Measurements from ENCODE around the gene ZNF415.
A peak's percentile ranks its signal among the peaks of the same experiment; 100 is the strongest.
"Not testable (repeated sequence)": the region's sequence is repeated elsewhere in the genome, so short reads cannot be mapped to it uniquely, and the experiment has no call there.

Gene ZNF415

DNA sequence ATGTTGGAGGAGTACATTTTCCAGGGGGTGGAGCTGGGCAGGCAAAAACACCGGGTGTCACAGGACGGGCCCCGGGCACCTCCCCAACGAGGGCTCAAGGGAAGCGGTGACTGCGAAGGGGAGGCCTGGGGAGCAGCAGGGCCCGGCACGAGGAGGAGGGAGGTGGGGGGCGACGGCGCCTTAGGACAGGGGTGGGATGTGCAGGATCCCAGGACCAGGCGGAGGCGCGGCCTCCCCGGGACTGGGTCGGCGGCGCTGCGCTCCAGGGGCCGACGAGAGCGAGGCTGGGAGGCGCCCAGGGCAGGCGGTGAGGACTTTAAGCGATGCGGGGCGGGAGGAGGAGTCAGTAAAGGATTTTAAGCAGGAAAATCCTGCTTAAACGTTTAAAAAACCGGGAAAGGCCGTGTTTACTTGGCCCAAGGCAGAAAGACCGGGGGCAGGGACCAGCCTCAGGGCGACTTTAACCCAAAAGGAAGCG is 29.9 kb downstream of the ZNF415 start:
- peak; percentile 4 for DNase-seq (ENCODE audit: low read depth, low spot score)

DNA sequence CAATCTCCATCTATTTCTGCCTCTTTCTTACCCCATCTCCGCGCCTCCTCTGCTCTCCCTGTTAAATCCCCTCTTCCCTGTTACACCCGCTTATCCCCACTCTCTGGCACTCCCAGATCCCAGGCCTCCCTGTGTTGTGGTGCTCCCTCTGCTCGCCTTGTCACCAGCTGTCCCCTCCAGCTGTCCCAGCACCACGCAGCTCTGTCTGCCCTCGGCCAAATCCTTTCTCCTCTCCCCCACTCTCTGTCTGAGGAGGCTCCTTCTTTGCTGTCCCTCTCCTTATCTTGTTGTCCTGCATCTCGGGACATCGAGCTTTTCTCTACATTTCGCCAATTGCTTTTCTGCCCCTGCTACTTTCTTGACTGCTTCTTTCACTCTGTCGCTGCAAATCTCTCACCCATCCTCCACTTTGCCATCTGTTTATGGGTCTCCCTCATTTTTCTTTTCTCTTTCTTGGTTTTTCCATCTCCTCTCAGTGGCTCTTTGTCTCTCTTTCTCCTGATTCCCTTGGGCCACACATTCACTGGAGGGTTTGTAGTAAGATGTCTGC is 30.4 kb downstream of the ZNF415 start:
- DNase-seq (ENCODE audit: low read depth, low spot score) = no peak

DNA sequence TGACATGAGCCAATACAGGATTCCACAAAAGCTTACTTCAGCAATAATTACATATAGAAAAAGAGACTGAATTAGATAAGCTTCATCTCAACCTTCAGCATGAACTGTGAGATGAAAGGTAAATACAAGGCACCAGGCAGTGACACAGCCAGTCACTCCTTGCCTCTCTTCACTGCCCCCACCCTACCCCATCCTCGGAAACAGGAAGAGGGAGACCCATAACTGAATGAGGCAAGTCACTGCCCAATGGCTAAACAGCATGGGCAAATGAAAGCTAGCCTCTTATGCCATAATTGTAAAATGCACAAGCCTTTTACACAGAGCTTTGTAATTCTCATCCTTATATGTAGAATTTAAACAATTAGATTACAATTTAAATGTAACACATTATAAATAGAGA is 31.2 kb downstream of the ZNF415 start:
- no peak for DNase-seq (ENCODE audit: low read depth, low spot score)

DNA sequence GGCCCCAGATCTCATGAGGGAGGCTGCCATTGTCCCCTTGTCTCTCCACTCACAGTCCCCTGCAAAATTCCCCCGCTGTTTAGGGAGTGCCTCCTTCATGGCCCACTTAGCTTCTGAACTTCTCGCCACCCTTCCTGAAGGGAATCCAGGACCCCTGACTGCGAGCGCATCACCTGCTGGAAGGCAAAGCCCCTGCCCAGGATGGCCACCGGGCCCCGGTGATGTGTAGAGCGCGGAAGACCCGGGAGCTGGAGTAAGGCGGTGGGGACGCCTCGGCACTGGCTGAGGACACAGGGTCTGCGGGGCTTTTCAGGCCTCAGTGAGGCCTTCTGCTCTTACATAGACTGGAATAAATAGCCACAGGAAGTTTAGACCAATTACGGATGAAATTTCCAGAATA is 34.1 kb downstream of the ZNF415 start:
- DNase-seq (ENCODE audit: low read depth, low spot score) = not testable (repeated sequence)

GRCh38 chr19:53096982-53097690 is 35.6 kb downstream of the ZNF415 start:
- not testable (repeated sequence) for DNase-seq (ENCODE audit: low read depth, low spot score)

GRCh38 chr19:53096579-53096978 is 36.1 kb downstream of the ZNF415 start:
- DNase-seq (ENCODE audit: low read depth, low spot score) = not testable (repeated sequence)

DNA sequence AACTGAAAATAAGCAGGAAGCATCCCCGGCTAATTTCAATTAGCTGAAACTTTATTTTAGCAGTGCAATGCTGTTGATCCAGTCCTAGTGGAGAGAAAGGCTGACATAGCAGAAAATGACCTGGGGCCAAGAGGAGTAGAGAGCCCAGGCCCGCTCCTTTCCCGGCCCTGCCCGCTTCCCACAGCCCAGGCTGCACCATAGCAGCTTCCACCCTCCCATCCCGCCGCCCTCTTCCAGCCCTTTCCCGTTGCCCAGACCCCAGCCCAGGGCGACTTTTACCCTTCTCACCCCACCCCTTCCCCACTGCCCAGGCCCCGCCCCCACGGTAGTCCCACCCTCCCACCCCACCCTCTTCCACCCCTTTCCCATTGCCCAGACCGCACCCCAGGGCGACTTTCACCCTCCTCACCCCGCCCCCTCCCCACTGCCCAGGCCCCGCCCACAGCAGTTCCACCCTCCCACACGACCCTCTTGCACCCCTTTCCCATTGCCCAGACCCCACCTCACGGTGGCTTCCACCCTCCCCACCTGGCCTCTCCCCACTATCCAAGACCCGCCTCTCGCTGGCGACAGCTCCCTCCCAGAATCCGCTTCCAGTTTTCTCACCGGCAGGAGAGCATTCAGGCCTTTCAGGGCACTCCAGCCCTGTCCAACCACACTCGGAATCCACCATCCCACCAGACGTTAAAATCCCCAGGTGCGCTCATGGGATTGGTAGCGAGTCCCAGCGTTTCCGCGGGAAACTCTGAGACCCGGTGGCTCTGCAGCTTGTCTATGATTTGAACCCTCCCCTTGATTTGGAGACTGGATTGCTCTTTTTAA is 37.7 kb downstream of the ZNF415 start:
- no peak for DNase-seq (ENCODE audit: low read depth, low spot score)

GRCh38 chr19:53092723-53093122 is 40.0 kb downstream of the ZNF415 start:
- DNase-seq (ENCODE audit: low read depth, low spot score) = no peak

DNA sequence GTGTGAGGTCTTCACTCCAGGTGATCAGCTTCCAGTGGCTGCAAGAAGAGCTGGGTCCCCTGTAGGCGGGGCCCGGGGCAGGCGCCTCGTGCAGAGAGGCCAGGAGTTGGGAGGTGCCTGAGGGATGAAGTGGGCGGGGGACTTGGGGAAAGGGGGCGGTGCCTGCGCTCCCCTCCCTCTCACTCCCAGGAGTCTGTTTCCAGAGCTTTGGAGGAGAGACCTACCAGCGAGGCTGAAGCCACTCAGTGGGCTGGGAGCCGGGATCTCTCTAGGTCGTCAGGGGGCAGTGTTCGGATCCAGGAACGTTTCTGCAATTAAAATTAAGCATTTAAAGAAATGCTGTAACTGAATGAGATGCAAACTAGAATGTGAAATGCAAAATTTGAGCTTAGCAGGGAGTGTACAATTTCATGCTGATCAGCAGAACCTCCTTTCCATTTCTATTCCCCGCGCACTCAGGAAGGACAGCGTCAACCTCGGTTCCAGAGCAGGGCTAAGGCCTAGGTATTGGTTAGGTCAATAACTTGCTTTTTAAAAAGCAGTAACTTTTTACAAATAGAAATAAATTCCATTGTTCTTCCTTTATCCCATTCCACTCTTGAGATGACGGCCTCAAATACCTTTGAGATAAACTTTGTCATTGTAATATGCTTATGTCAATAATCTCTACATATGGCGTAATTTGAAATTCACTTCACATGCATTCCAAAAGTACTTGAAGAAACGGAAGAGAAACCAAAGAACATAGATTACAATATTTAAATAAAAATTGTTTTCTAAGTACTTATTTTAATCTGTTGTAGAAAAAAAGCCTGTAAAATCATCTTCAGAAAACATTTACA is 41.1 kb downstream of the ZNF415 start:
- no peak for DNase-seq (ENCODE audit: low read depth, low spot score)

GRCh38 chr19:53088091-53088490 is 44.6 kb downstream of the ZNF415 start:
- DNase-seq (ENCODE audit: low read depth, low spot score) = no peak

DNA sequence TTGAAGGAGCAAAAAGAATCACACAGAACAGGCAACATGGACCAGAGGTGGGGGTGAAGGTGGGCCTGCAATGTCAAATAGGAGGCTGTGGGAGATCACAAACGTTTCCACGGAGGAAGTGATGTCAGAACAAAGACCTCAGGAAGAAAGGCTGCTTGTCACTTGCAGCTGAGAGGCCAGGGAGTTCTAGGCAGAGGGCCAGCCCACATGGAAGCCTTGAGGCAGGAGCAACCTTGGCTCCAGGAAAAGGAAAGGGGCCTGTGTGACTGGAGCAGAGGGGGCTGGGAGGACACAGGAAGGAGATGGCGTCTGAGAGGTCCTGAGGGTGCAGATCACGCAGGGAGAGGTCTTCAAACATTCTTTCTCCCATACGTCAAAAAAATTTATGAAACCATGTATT is 45.8 kb downstream of the ZNF415 start:
- no peak for DNase-seq (ENCODE audit: low read depth, low spot score)

- no peak for DNase-seq (ENCODE audit: low read depth, low spot score)
Observed at GRCh38 chr19:53085496-53085895, 47.2 kb downstream of the ZNF415 start.

DNA sequence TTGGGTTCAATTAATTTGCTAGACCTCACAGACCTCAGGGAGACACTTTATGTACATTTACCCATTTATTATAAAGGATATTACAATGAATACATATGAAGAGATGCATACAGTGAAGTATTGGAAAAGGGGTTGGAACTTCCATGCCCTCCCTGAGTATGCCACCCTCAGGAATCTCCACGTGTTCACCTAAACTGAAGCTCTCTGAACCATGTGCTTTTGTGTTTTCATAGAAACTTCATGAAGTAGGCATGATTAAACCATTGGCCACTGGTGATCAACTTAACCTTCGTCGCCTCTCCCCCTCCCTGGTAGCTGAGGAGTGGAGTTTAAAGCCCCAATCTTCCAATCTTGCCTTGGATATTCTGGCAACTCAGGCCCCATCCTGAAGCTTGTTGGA is 49.8 kb downstream of the ZNF415 start:
- no peak for DNase-seq (ENCODE audit: low read depth, low spot score)

DNA sequence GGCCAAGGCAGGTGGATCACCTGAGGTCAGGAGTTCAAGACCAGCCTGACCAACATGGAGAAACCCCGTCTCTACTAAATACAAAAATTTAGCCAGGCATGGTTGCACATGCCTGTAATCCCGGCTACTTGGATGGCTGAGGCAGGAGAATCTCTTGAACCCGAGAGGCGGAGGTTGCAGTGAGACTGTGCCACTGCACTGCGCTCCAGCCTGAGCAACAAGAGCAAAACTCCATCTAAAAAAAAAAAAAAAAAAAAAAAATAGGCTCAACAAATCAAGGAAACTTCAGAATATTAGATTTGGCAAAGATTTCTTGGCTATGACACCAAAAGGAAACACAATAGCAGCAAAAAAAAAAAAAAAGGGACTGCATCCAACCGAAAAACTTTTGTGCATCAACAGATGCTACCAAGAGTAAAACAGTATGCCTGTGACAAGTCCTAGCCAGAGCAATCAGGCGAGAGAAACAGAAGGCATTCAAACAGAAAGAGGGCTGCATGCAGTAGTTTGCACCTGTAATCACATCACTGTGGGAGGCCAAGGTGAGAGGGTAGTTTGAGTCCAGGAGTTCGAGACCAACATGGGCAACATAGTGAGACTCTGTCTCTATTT is 53.3 kb downstream of the ZNF415 start:
- DNase-seq (ENCODE audit: low read depth, low spot score) = no peak

GRCh38 chr19:53078668-53079067 is 54.0 kb downstream of the ZNF415 start:
- DNase-seq (ENCODE audit: low read depth, low spot score) = no peak

GRCh38 chr19:53076984-53077383 is 55.7 kb downstream of the ZNF415 start:
- DNase-seq (ENCODE audit: low read depth, low spot score) = no peak

- no peak for DNase-seq (ENCODE audit: low read depth, low spot score)
Observed at GRCh38 chr19:53068834-53069233, 63.9 kb downstream of the ZNF415 start.

GRCh38 chr19:53068199-53068598 is 64.5 kb downstream of the ZNF415 start:
- no peak for DNase-seq (ENCODE audit: low read depth, low spot score)

GRCh38 chr19:53057904-53058580 is 74.7 kb downstream of the ZNF415 start:
- no peak for DNase-seq (ENCODE audit: low read depth, low spot score)

Data from activated CD4-positive, CD25-positive, alpha-beta regulatory T cell treated with anti-CD3 and anti-CD28 coated beads, Interleukin-2, amount 50 U/mL, for 16 hours (primary cell).